T1000 (cell line): ENCODE measurements around the gene ZDHHC23.

ENCODE experiments used
- DNase-seq: peaks from one replicate; lab custom pipeline; 2025; ENCODE audit warnings: mixed read lengths; lab: John Stamatoyannopoulos, UW

ZDHHC23 gene, protein sequence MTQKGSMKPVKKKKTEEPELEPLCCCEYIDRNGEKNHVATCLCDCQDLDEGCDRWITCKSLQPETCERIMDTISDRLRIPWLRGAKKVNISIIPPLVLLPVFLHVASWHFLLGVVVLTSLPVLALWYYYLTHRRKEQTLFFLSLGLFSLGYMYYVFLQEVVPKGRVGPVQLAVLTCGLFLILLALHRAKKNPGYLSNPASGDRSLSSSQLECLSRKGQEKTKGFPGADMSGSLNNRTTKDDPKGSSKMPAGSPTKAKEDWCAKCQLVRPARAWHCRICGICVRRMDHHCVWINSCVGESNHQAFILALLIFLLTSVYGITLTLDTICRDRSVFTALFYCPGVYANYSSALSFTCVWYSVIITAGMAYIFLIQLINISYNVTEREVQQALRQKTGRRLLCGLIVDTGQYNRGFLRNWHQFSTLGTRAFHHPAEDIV

DNA sequence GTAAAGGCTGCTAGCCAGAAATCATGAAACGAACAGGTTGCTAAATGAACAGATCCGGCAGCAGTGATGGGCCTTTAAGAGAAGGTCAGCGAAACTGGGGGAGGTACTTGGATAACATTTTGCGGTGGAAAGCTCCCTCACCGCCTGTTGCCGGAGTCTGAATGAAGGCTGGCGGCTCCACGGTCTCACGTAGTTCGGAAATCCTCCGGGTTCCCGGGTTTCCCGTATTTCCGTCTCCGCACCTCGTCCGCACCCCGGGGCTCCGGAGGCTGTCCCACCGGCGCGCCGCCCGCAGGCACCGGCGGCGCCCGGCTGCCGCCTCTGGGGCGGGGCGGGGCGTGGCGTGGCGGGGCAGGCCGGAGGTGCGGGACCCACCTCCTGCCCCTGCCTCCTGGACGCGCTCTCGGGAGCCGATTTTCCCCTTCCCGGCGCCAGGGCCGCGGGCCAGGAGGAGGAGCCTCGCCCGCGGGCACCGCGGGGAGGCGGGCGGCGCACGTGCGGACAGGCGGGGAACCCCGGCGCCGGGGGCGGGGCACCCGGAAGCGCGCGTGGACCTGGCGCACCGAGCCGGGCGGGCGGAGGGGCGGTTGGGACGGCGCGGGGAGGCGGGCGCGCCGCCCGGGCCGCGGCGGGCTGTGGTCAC lies at the start of gene ZDHHC23:
ZDHHC23 (plus strand) TSS at position 642 of the 643 bp plus-strand sequence. CDS start 790 bp downstream, outside the sequence.
- peak; percentile 63 for DNase-seq

DNA sequence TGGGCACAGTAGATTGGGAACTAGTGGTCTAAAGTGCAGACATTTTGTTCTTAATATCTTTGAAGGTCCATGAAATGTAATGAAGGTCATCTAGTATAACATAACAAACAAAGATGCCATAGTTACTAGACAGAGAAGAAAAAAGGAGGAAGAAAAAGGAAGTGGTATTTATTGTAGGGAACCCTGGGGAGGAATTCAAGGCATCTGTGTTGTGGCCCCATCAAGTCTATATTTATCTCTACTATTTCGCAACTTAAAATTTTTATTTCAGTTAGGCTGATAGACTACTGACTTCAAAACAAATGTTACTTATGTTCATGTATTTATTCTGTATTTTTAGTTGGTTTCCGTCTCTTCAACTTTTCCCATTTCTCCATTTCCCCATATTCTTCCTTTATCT lies 48.9 kb upstream of the ZDHHC23 start:
- DNase-seq, result no peak

DNA sequence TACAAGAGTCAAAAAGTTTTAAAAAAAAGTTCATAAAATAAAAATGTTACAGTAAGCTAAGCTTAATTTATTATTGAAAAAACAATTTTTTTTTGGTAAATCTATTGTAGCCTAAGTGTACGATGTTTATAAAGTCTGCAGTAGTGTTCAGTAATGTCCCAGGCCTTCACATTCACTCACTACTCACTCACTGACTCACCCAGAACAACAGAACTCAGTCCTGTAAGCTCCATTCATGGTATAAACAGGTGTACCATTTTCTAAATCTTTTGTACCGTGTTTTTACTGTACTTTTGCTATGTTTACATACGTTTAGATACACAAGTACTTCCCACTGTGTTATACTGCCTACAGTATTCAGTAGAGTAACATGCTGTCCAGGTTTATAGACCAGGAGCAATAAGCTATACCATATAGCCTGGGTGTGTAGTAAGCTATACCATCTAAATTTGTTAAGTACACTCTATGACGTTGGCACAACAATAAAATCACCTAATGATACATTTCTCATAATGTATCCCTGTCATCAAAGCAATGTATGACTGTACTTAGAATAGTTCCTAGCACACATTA lies 41.2 kb upstream of the ZDHHC23 start:
- DNase-seq, result no peak

DNA sequence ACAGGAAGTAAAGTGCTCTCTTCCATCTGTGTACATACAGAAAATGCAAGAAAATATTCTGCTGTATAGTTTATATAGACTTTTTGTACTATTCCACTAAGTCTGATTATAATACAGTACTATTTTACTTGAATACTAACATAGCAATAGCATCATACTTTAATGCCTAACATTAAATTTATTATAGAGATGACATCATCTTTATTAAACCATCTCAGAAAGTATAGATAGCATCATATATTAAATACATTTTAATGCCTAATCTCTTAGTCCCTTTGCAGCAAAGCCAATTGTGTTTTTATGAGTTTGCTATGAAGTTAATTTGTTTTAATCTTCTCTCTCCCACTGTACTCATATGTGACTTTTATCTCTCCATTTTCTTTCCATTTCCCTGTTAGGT lies 39.7 kb upstream of the ZDHHC23 start:
- DNase-seq, result no peak

DNA sequence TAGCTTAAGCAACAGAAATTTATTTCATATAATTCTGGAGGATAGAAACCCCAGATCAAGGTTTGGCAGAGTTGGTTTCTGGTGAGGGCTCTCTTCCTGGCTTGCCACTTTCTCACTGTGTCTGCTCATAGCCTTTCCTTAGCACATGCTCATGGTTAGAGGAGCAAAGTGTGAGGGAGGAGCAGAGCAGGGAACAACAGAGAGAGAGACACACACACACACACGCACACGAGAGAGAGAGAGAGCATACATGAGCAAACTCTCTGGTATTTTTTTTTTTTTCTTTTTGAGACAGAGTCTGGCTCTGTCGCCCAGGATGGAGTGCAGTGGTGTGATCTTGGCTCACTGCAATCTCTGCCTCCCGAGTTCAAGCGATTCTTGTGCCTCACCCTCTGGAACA lies 36.8 kb upstream of the ZDHHC23 start:
- no peak for DNase-seq

DNA sequence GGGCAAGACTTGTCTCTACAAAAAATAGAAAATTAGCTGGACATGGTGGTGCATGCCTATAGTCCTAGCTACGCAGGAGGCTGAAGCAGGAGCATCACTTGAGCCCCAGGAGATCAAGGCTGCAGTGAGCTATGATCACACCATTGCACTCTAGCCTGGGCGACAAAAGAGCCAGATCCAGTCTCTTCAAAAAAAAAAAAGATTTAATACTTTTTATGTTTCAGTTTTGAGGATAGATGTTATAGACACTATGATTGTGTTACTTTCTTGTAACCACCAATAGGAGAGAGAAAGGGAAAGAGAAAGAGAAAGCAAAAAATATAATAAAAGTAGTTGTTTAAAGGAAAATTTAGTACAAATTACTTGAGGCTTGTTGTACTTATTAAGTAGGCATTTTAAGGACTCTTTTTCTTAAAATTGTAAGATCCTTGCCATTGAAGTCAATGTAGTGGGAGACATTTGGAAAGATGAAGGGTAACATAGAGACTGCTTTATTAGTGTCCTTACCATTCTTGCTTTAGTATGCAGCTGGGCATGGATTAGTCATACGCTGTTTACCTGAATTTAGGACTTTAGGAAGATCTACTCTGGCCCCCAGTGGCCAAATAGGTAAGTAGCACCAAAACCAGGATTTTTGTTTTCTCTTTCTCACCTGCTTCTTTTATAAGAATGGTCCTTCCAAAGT lies 35.1 kb upstream of the ZDHHC23 start:
- DNase-seq, result no peak

DNA sequence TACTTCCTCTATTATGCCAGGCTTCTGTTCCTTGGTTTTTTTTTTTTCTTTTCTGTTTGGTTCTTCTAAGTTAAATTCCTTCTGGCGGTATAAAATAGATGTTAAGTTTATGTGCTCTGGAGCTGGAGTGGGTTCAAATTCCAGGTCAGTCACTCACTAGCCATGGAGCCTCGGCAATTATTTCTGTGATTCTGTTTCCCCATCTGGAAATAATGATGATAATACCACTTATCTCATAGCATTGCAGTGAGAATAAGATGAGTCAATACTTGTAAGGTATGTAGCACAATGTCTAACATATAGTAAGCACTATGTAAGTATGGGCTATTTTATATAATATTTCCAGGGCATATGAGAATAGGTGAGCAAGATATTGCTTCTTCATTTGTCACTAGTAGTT lies 33.2 kb upstream of the ZDHHC23 start:
- DNase-seq, result no peak

DNA sequence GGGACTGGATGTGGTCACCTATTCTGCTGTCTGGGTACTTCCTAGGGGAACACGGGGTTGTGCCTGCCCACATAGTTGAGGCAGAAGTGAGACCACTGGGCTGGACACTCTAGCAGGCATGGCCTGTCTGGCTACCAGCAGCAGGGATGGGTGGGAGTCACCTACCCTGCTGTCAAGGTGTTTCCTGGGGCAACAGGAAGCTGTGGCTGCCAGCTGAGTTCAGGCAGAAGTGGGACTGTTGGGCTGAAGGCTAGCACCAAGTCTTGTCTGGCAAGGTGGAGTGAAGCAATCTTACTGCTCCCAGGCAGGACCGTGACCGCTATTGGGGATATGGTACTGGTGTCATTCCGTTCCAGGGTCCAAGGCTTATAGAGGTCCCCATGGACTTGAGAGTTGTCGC lies 20.3 kb upstream of the ZDHHC23 start:
- no peak for DNase-seq

DNA sequence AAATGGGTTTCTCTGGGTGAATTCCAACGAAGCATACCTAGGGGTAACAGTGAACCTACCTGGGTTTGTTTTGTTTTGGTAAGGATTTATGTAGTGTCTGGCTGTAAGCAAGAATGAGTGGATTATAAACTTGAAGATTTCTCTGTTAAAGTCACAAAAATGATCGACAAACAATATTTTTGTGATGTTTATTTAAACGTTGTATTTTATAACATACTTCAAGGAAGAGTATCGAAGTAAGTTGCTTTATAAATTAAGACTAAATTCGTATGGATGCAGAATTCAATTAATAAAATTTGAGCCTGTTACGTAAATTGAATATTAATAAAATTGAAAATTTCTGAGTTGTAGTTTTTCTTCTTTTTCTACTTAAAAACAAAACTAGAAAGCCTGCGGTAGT lies 982 bp upstream of the ZDHHC23 start:
- DNase-seq, result no peak

DNA sequence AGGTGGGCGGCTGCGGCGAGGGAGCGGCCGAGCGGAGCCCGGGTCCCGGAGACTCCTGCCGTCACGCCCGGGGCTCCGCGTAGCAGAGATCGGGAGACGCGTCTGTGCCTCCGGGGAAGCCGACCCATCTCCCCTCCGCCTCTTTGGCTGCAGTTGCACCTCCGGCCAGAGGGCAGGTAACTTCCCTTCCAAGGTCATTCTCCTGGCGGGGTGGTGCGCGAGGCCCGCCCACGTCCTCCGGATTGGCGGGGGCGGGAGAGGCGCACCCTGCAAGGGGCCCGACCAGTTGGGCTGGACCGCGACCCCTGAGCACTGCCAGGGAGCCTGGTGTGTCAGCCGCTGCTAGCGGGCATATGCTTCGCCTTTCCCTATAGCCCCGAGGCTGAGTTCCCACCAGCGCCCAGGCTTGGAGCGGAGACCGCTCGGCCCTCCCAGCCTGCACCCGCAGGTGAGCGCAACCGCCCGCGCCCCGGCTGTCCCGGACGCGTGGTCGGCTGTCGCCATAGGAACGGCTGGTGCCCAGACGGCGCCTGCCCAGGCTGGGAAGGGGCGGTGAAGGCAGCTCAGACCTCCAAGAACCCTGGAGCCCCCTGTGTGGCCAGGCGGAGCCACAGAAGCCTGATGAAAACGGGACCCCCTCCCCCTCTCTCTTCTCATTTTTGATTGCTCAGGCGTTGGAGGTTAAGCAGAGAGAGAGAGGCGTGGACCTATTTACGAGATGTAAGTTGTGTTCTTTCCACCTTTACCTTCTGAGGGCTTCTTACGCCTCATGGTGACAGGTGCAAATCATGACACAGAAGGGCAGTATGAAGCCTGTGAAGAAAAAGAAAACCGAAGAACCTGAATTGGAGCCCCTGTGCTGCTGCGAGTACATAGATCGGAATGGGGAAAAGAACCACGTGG lies 453 bp downstream of the ZDHHC23 start:
- no peak for DNase-seq

DNA sequence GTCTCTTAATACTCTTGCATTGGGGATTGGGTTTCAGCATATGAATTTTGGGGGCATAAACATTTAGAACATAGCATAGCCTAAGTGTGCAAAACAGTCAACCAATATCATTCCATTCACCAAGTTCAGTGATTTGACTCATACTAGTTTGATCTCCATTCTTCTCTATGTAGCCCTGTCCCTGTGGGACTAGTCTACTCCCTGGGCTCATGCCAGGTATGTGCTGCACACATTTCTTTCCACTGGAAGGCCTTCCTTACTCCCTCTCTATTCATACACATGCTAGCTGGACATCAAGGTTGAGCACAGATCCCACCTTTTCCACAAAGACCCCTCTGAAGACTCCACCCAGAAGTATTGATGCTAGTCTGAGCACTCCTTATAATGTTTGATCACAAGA lies 5.1 kb downstream of the ZDHHC23 start:
- no peak for DNase-seq

DNA sequence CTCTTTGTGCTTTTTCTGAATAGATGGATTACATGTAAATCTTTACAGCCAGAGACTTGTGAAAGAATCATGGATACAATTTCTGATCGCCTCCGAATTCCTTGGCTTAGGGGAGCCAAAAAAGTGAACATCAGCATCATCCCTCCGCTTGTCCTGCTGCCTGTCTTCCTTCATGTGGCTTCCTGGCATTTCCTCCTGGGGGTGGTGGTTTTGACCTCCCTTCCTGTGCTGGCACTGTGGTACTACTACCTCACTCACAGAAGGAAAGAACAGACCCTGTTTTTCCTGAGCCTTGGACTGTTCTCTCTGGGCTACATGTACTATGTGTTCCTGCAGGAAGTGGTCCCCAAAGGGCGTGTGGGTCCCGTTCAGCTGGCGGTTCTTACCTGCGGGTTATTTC lies 5.9 kb downstream of the ZDHHC23 start:
- no peak for DNase-seq

DNA sequence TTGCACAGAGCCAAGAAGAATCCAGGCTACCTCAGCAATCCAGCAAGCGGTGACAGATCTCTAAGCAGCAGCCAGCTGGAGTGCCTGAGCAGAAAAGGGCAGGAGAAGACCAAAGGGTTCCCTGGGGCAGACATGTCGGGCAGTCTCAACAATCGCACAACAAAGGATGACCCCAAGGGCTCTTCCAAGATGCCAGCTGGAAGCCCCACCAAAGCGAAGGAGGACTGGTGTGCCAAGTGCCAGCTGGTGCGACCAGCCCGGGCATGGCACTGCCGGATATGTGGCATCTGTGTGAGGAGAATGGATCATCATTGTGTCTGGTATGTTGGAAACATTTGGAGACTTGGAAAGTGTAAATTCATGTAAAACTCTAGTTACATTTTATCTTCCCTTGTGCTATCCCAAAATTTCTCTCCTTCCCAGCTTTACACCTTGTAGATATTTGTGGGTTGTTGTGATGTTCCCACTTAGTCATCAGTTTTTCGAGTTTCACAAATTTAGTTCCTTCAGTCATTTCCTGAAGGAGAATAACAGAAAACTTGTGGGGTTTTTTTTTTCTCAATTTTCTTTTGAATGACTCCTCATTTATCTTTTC lies 6.4 kb downstream of the ZDHHC23 start:
- DNase-seq, result no peak

DNA sequence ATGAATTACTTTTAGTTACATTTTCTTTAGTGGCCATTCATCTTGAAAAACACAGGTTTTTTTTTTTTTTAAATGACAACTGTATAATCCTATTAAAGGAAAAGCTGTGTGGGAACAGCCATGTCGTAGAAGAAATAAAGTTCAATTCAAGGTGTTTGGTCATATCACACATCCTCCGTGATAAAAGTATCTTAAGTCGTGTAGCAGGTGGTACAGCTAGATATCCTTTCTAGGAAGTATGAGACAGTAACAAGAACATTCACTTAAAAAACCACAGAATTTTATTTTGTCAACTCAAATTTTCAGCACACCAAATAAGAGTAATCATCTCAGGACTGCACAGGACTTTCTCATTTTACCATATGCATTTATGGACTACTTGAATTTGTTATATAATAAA lies 16.1 kb downstream of the ZDHHC23 start:
- DNase-seq, result no peak

DNA sequence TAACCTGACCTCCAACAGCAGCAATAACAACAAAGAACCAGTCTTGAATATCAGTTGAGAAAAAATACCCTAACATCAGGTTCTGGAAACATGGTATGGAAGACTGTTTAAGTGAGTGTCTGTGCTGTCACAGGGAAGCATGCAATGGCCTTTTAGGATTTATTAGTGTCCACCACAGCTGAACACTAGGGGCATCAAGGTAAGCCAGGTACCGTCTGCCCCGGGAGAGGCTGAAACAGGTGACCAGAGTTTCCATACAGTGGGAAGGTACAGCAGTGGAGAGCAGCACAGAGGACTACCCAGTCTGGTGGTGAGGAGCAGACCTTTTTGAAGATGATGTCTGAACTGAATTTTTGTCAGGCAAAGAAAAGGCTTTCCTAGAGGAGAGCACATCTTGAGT lies 18.4 kb downstream of the ZDHHC23 start:
- DNase-seq, result no peak

DNA sequence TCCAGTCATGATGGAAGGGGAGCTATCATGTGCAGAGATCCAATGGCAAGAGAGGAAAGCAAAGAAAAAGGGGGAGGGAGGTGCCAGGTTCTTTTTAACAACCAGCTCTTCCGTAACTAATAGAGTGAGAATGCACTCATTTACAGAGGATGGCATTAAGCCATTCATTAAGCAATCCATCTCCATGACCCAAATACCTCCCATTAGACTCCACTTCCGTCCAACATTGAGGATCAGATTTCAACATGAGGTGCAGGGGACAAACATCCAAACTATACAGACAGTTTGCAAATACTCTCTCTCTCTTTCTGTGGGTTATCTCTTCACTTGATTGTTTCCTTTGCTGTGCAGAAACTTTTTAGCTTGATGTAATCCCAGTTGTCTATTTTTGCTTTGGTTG lies 21.2 kb downstream of the ZDHHC23 start:
- DNase-seq, result no peak

DNA sequence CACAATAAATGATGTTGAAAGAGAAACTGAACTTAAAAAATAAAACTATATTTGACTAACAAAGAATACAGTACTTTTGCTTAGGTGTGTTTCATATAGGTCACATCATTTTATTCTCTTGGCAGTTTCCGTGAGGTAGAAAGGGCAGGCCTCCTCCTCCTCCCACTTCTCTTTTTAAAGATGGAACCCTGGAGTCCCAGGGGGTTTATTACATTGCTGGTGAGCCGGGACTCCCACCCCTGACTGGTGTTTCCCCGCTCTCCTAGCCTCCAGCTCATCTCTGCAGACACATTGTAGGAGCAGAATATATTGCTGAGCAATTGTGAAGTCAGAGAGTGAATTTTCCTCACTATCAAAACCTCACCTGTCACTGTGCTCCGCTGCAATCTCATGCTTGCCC lies 30.0 kb downstream of the ZDHHC23 start:
- DNase-seq, result no peak

DNA sequence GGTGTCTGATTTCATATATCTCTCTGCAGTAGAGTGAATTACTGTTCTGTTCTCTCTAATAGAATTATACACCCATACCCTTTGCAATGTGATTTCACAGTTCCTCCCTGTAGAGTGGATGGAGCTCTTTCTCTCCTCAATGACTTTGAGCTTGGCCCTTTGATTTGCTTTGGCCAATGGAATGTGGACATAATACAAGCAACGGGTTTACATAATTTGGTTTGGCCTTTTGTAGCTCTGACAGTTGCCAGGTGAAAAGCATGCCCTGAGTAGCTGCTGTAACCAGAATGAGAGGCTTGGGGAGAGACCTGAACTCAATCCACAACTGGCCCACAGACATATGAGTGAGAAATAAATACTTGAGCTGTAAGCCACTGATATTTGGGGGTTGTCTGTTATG lies 32.1 kb downstream of the ZDHHC23 start:
- DNase-seq, result no peak

DNA sequence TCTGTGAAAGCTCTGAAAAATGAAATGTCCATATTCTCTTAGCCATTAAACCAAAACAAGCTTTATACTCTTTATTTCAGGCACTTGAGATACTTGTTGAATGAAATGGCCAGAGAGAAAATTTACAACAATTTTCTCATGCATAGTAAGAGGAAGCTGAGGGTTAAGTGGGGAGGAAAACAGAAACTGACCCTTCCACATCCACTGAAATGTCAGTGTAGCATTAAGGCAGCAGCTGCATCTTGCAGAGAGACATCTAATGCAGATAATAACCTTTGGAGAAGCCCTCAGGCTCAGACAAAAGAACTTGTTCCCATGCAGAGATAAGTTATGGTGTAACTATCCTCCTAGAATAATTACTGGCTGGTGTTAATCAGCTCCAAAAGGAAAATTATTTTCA lies 34.0 kb downstream of the ZDHHC23 start:
- DNase-seq, result no peak

DNA sequence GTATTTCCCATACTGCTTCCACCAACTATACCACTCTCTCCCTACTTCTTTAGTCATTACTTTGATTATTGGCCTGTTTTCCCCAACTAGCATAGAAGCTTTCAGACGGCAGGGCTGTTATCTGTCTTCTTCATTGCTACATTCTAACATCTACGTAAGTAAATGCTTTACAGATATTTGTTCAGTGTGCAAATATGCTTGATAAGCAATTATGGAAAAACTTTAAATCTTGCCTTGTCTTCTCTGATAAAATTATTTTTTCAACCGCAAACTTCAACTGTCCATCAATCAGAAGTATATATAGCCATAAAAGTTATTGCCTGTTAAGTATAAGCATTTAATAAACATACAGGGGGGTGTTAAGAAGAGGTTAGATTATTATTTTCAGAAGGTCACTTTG lies 35.7 kb downstream of the ZDHHC23 start:
- DNase-seq, result no peak

DNA sequence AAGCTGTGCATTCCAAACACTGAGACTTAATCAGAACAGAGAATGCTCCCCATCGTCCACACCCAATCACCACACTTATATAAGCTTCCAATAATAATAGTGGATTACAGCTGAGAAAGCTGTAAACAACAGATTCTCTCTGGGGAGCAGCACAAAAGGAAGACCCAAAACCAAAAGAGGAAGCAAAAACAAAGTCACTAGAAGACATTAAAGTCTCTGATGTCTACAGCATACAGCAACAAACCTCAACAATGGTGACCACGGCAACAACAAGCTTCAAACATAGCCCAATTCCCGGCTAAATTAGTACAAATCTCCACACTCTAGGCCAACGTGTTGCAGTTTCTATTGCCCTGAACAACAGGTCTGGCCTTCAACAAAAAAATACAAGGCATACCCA lies 37.7 kb downstream of the ZDHHC23 start:
- DNase-seq, result no peak
